Measurements from ENCODE around the gene EPSTI1.

EPSTI1 gene

GRCh38 chr13:42977219-42977659 lies 14.8 kb downstream of the EPSTI1 start:
- DNase-seq, result no peak
- intact Hi-C loops (cut with DNase I), result no loop called here

- intact Hi-C loops (cut with DNase I), result no loop called here
These were observed 16.0 kb downstream of the EPSTI1 start for GRCh38 chr13:42976066-42976465.

GRCh38 chr13:42973581-42973980 lies 18.5 kb downstream of the EPSTI1 start:
- DNase-seq, result no peak
- intact Hi-C loops (cut with DNase I), result no loop called here

More at GRCh38 chr13:42976066-42976465, 16.0 kb downstream of the EPSTI1 start:
- DNase-seq, result no peak

- no peak for DNase-seq
- intact Hi-C loops (cut with DNase I), result no loop called here
These were observed 20.2 kb downstream of the EPSTI1 start for GRCh38 chr13:42971691-42972347.

GRCh38 chr13:42970824-42971690 lies 21.0 kb downstream of the EPSTI1 start:
- peak in 26 of 42 donors; percentile 6 to 71 (median 27) for DNase-seq
- intact Hi-C loops (cut with DNase I), result no loop called here

- peak; percentile 45 to 93 (median 84) for DNase-seq
- intact Hi-C loops (cut with DNase I), result no loop called here
These were observed 22.4 kb downstream of the EPSTI1 start for GRCh38 chr13:42969565-42970172.

GRCh38 chr13:42968906-42969305 lies 23.1 kb downstream of the EPSTI1 start:
- no peak for DNase-seq
- intact Hi-C loops (cut with DNase I), result no loop called here

- intact Hi-C loops (cut with DNase I), result no loop called here
- no peak for DNase-seq
These were observed 24.4 kb downstream of the EPSTI1 start for GRCh38 chr13:42967660-42968059.

GRCh38 chr13:42965281-42965680 lies 26.8 kb downstream of the EPSTI1 start:
- DNase-seq, result no peak
- intact Hi-C loops (cut with DNase I), result no loop called here

GRCh38 chr13:42964761-42965161 lies 27.3 kb downstream of the EPSTI1 start:
- no peak for DNase-seq
- intact Hi-C loops (cut with DNase I), result no loop called here

GRCh38 chr13:42959615-42960014 lies 32.4 kb downstream of the EPSTI1 start:
- no peak for DNase-seq
- intact Hi-C loops (cut with DNase I), result no loop called here

- intact Hi-C loops (cut with DNase I), result no loop called here
- no peak for DNase-seq
These were observed 34.2 kb downstream of the EPSTI1 start for GRCh38 chr13:42957881-42958280.

GRCh38 chr13:42950181-42950580 lies 41.9 kb downstream of the EPSTI1 start:
- DNase-seq, result no peak
- intact Hi-C loops (cut with DNase I), result no loop called here

GRCh38 chr13:42947925-42948324 lies 44.1 kb downstream of the EPSTI1 start:
- no peak for DNase-seq
- intact Hi-C loops (cut with DNase I), result no loop called here

- intact Hi-C loops (cut with DNase I), result no loop called here
- DNase-seq, result no peak
These were observed 45.1 kb downstream of the EPSTI1 start for GRCh38 chr13:42946927-42947326.

- intact Hi-C loops (cut with DNase I), result no loop called here
- DNase-seq, result no peak
These were observed 62.0 kb downstream of the EPSTI1 start for GRCh38 chr13:42929886-42930535.

- intact Hi-C loops (cut with DNase I), result no loop called here
- DNase-seq, result no peak
These were observed 65.5 kb downstream of the EPSTI1 start for GRCh38 chr13:42926555-42926954.

- intact Hi-C loops (cut with DNase I), result no loop called here
- DNase-seq, result no peak
These were observed 66.0 kb downstream of the EPSTI1 start for GRCh38 chr13:42926043-42926442.

GRCh38 chr13:42925626-42926025 lies 66.4 kb downstream of the EPSTI1 start:
- intact Hi-C loops (cut with DNase I), result no loop called here
- no peak for DNase-seq

GRCh38 chr13:42924344-42924743 lies 67.7 kb downstream of the EPSTI1 start:
- no peak for DNase-seq
- intact Hi-C loops (cut with DNase I), result no loop called here
